GM23248 (cell line): ENCODE data around the gene CDC25A. TPM values are rescaled to one million over a fixed set of nuclear protein-coding genes. Genes with fewer than 3 reads are reported as not detected.

ENCODE experiments used
- DNase-seq: peaks from one replicate; pipeline ENCODE4 v3.0.0-alpha.2; 2015
- H2AFZ ChIP-seq: fragments of 200-600 bp; sonication (generic); 2 replicates; pipeline ENCODE4 v1.6.1; 2016; ENCODE audit warnings: antibody characterized with exemption
- H3F3A ChIP-seq: fragments of 200-600 bp; sonication (generic); 2 replicates; pipeline ENCODE4 v1.6.1; 2016; ENCODE audit warnings: mild to moderate bottlenecking, antibody characterized with exemption, mixed run types; ENCODE audit not compliant: insufficient read depth
- H3K27ac ChIP-seq: fragments of 200-600 bp; sonication (generic); 2 replicates; pipeline ENCODE4 v1.5.1; 2016; ENCODE audit warnings: mild to moderate bottlenecking
- H3K27me3 ChIP-seq: fragments of 200-600 bp; sonication (generic); replicated peaks from 2 replicates; pipeline ENCODE4 v1.6.1; 2016; ENCODE audit warnings: mild to moderate bottlenecking; ENCODE audit not compliant: insufficient read depth
- H3K36me3 ChIP-seq: fragments of 200-600 bp; sonication (generic); 2 replicates; pipeline ENCODE4 v1.6.1; 2016; ENCODE audit warnings: low read depth, mild to moderate bottlenecking
- H3K4me1 ChIP-seq: fragments of 200-600 bp; sonication (generic); 2 replicates; pipeline ENCODE4 v1.6.1; 2016; ENCODE audit warnings: mild to moderate bottlenecking; ENCODE audit not compliant: insufficient read depth
- H3K4me2 ChIP-seq: fragments of 200-600 bp; sonication (generic); one replicate; pipeline ENCODE4 v1.6.1; 2016; ENCODE audit warnings: mild to moderate bottlenecking; ENCODE audit not compliant: unreplicated experiment
- H3K4me3 ChIP-seq: fragments of 200-600 bp; sonication (generic); 2 replicates; pipeline ENCODE4 v1.5.1; 2016; ENCODE audit warnings: mild to moderate bottlenecking
- H3K79me2 ChIP-seq: fragments of 200-600 bp; sonication (generic); 2 replicates; pipeline ENCODE4 v1.6.1; 2016; ENCODE audit warnings: mild to moderate bottlenecking; ENCODE audit not compliant: insufficient read depth
- H3K9ac ChIP-seq: fragments of 200-600 bp; sonication (generic); 2 replicates; pipeline ENCODE4 v1.6.1; 2016; ENCODE audit warnings: mild to moderate bottlenecking
- H3K9me2 ChIP-seq: fragments of 200-600 bp; sonication (generic); 2 replicates; pipeline ENCODE4 v1.6.1; 2016; ENCODE audit warnings: mixed run types, mild to moderate bottlenecking, moderate library complexity; ENCODE audit not compliant: insufficient read depth
- H3K9me3 ChIP-seq: fragments of 200-600 bp; sonication (generic); one replicate; pipeline ENCODE4 v1.6.1; 2017; ENCODE audit warnings: low read depth
- H4K20me1 ChIP-seq: fragments of 200-600 bp; sonication (generic); 2 replicates; pipeline ENCODE4 v1.6.0; 2016; ENCODE audit not compliant: insufficient read depth
- EZH2 ChIP-seq: fragments of 200-600 bp; sonication (generic); IDR thresholded peaks from 2 replicates; pipeline ENCODE4 v1.6.1; 2018; ENCODE audit warnings: antibody characterized with exemption, mild to moderate bottlenecking; ENCODE audit not compliant: insufficient read depth, poor library complexity, severe bottlenecking
- EZH2phosphoT487 ChIP-seq: fragments of 200-600 bp; sonication (generic); IDR thresholded peaks from 2 replicates; pipeline ENCODE4 v1.6.1; 2018; ENCODE audit warnings: antibody characterized with exemption, moderate library complexity, mild to moderate bottlenecking, low read depth; ENCODE audit not compliant: insufficient read depth
- WGBS, 2 experiments: methylation state at CpG; one replicate each; pipeline ENCODE4 v1.1.6; 2015 to 2017; ENCODE audit warnings: low lambda C conversion rate in 2 of 2, low coverage in 1 of 2; ENCODE audit errors: missing lambda C conversion rate in 2 of 2; 5-methylcytosine and 5-hydroxymethylcytosine counted together
- in situ Hi-C: fragments of 300-500 bp; cut with MboI; formaldehyde crosslinking; loops from 2 replicates; pipeline ENCODE4 v1.15.0; 2020
- polyA plus RNA-seq: library from polyadenylated mRNA; unstranded; fragments of >200 nt; fragmentation: Nextera tagmentation; extraction: Ambion mirVana; gene quantifications from 2 replicates; pipeline ENCODE4 v1.2.1, GENCODE V29; 2016
- total RNA-seq: library from RNA; depleted of rRNA; stranded (reverse); fragments of >200 nt; shearing (Covaris generic); gene quantifications from 2 replicates; pipeline ENCODE4 v1.2.3, GENCODE V29; 2014

Gene CDC25A
- total and polyA plus RNA-seq, 2 experiments from 2014 or later: 1.5 to 4.3 TPM

- no peaks in the 10 kb centered on the region for H3K9me2 ChIP-seq
- DNase-seq: no peak
- no peak overlapping the region for H3K4me2 ChIP-seq
- H3K79me2 ChIP-seq: no peaks in the 10 kb centered on the region
- H3K9ac ChIP-seq: no peak overlapping the region
- no peaks in the 10 kb centered on the region for H3K36me3 ChIP-seq
- H3K27ac ChIP-seq: no peak overlapping the region
- in situ Hi-C loops: no loop called here
- WGBS, 2 experiments: 77 to 85% methylated on average over 9 of the region's 9 CpGs
- H3K9me3 ChIP-seq: no peaks in the 10 kb centered on the region
- H3K4me1 ChIP-seq: no peaks in the 10 kb centered on the region
- TF ChIP-seq EZH2phosphoT487 (no peak), EZH2 (no peak)
- no peaks in the 10 kb centered on the region for H3K27me3 ChIP-seq
- no peaks in the 10 kb centered on the region for H3F3A ChIP-seq
- H3K4me3 ChIP-seq: no peak overlapping the region
- H2AFZ ChIP-seq: no peak overlapping the region
- no peaks in the 10 kb centered on the region for H4K20me1 ChIP-seq
Observed at GRCh38 chr3:48141604-48142137, 46.5 kb downstream of the CDC25A start.

DNA sequence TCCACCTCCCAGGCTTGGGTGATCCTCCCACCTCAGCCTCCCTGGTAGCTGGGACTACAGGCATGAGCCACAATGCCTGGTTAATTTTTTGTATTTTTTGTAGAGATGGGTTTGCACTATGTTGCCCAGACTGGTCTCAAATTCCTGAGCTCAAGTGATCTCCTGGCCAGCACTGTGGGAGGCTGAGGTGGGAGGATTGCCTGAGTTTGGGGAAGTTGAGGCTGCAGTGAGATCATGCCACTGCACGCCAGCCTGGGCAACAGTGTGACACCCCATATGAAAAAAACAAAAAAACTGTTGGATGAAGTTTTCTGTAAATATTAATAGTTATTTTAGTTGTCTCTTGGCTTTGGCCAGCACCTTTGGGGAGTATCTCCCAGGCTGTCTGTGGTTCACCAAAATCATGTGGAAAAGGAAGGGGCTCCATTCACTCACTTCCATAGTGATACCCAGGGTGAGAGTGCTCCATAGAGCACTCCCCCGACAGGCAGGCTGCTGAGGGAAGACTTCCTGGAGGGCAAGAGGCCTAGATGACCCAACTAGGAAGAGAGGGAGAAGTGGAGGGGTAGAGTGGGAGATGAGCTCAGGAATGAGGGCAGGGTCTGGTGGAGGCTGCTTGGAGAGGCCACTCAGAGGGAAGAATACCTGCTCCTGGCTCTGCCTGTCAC is 47.1 kb downstream of the CDC25A start:
- H3K79me2 ChIP-seq: no peaks in the 10 kb centered on the region
- H3F3A ChIP-seq: no peaks in the 10 kb centered on the region
- no peak for TF ChIP-seq EZH2phosphoT487
- no peak for TF ChIP-seq EZH2
- in situ Hi-C loops: no loop called here
- H3K4me1 ChIP-seq: no peaks in the 10 kb centered on the region
- DNase-seq: no peak
- H3K36me3 ChIP-seq: no peaks in the 10 kb centered on the region
- H3K27ac ChIP-seq: no peak overlapping the region
- no peak overlapping the region for H3K9ac ChIP-seq
- H3K4me2 ChIP-seq: no peak overlapping the region
- WGBS, 2 experiments: 92 to 98% methylated on average over 2 of the region's 2 CpGs
- H3K4me3 ChIP-seq: no peak overlapping the region
- H3K9me2 ChIP-seq: no peaks in the 10 kb centered on the region
- H4K20me1 ChIP-seq: no peaks in the 10 kb centered on the region
- H3K9me3 ChIP-seq: no peaks in the 10 kb centered on the region
- H2AFZ ChIP-seq: no peak overlapping the region
- H3K27me3 ChIP-seq: no peaks in the 10 kb centered on the region

GRCh38 chr3:48140336-48140757 is 47.9 kb downstream of the CDC25A start:
- no peak for DNase-seq
- 82 to 83% methylated on average over 9 of the region's 9 CpGs for WGBS, 2 experiments
- H3K9ac ChIP-seq: no peak overlapping the region

DNA sequence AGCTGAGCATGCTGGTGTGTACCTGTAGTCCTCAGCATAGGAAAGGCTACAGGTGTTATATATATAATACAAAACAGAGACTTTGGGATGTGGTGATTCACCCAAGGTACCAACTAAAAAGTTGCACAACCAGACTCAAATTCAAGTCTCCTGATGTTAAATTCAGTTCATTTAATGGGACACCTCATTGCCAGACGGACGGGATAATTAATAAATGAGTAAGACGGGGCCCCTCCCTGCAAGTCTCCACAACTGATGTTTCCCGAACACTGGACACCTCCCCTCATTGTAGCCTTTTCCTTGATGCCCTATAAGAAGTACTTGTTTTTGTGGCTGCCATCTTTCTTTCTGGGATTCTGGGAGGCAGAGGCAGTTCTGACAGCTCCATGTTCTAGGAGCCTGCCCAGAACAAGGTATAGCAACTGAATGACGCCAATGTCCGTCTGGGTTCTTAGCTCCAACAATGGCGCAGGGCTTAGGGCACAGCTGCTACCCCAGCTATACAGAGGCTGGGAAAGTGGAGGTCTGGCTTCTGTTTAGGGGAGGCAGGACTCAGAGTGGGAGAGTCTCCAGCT is 50.7 kb downstream of the CDC25A start:
- Histone ChIP-seq H3K36me3 (no peaks in the 10 kb centered on the region), H3F3A (no peaks in the 10 kb centered on the region), H3K9me3 (no peaks in the 10 kb centered on the region), H3K27me3 (no peaks in the 10 kb centered on the region), H3K9me2 (no peaks in the 10 kb centered on the region), H3K4me1 (no peaks in the 10 kb centered on the region), H2AFZ (no peak overlapping the region), H3K4me3 (no peak overlapping the region), H3K4me2 (no peak overlapping the region), H3K79me2 (no peaks in the 10 kb centered on the region), H4K20me1 (no peaks in the 10 kb centered on the region), H3K9ac (no peak overlapping the region), H3K27ac (no peak overlapping the region)
- DNase-seq: no peak
- in situ Hi-C loops: no loop called here
- 76 to 83% methylated on average over 7 of the region's 7 CpGs for WGBS, 2 experiments
- TF ChIP-seq EZH2phosphoT487 (no peak), EZH2 (no peak)

More at GRCh38 chr3:48140336-48140757, 47.9 kb downstream of the CDC25A start:
- TF ChIP-seq EZH2phosphoT487 (no peak), EZH2 (no peak)
- no peak overlapping the region for H3K4me2 ChIP-seq
- H3K9me3 ChIP-seq: no peaks in the 10 kb centered on the region
- H3K4me3 ChIP-seq: no peak overlapping the region
- H3K27me3 ChIP-seq: no peaks in the 10 kb centered on the region
- H3K4me1 ChIP-seq: no peaks in the 10 kb centered on the region
- no peak overlapping the region for H2AFZ ChIP-seq
- no peaks in the 10 kb centered on the region for H3K9me2 ChIP-seq
- no peaks in the 10 kb centered on the region for H3F3A ChIP-seq
- no peaks in the 10 kb centered on the region for H4K20me1 ChIP-seq
- in situ Hi-C loops: no loop called here
- H3K27ac ChIP-seq: no peak overlapping the region
- no peaks in the 10 kb centered on the region for H3K36me3 ChIP-seq
- H3K79me2 ChIP-seq: no peaks in the 10 kb centered on the region
